Transverse colon (tissue), 3 donors: Measurements from ENCODE around the gene SMG7.

Experiments used
- POLR2A ChIP-seq: fragments of 450-650 bp; IDR thresholded peaks from one replicate; pipeline ENCODE4 v1.6.1; 2016; ENCODE audit warnings: antibody characterized with exemption, mild to moderate bottlenecking, moderate library complexity
- TF ChIP-seq, protein P1 (sequence below), 5 experiments: fragments of 200-600 bp in 3 of 5; fragments of 450-650 bp in 2 of 5; sonication (generic) in 3 of 5; IDR thresholded peaks; 1 replicate in 2 of 5; 2 replicates in 3 of 5; pipeline ENCODE4 v1.5.1; 2016 to 2017; ENCODE audit warnings: antibody characterized with exemption in 5 of 5, inconsistent platforms in 3 of 5, mild to moderate bottlenecking in 2 of 5, moderate library complexity in 1 of 5

DNA sequence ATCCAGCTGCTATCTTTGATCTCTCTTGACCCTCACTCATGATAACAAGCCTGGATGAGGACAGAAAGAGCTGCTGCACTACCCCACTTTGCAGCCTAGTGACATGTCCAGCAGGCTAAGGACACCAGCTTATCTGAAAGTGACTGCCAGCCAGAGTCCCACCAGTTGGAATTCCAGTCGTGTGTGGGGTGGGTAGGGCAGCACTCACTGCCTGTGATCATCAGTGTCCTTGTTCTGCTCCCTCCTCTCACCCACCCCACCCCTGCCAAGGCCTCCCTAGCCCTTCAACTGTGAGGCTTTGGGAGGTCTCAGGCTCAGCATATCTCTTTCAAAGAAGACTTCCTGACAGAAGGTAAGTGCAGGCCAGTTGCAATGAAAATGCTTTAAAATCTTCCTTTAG is 38.6 kb upstream of the SMG7 start:
- no peak for TF ChIP-seq POLR2A
- TF ChIP-seq, protein P1, sequence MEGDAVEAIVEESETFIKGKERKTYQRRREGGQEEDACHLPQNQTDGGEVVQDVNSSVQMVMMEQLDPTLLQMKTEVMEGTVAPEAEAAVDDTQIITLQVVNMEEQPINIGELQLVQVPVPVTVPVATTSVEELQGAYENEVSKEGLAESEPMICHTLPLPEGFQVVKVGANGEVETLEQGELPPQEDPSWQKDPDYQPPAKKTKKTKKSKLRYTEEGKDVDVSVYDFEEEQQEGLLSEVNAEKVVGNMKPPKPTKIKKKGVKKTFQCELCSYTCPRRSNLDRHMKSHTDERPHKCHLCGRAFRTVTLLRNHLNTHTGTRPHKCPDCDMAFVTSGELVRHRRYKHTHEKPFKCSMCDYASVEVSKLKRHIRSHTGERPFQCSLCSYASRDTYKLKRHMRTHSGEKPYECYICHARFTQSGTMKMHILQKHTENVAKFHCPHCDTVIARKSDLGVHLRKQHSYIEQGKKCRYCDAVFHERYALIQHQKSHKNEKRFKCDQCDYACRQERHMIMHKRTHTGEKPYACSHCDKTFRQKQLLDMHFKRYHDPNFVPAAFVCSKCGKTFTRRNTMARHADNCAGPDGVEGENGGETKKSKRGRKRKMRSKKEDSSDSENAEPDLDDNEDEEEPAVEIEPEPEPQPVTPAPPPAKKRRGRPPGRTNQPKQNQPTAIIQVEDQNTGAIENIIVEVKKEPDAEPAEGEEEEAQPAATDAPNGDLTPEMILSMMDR (IDR thresholded peaks at IDR 0.05), result no peak
